ENCODE measurements around the gene BOD1L1.

Gene BOD1L1

GRCh38 chr4:13523591-13524503, 103.7 kb downstream of the BOD1L1 start:
- no peak for DNase-seq

- DNase-seq: no peak
Observed at GRCh38 chr4:13523105-13523477, 104.4 kb downstream of the BOD1L1 start.

- DNase-seq: no peak
Observed at GRCh38 chr4:13522282-13523104, 105.0 kb downstream of the BOD1L1 start.

GRCh38 chr4:13521047-13521446, 106.5 kb downstream of the BOD1L1 start:
- DNase-seq: no peak
